ENCODE results near the gene THOC6.

DNA sequence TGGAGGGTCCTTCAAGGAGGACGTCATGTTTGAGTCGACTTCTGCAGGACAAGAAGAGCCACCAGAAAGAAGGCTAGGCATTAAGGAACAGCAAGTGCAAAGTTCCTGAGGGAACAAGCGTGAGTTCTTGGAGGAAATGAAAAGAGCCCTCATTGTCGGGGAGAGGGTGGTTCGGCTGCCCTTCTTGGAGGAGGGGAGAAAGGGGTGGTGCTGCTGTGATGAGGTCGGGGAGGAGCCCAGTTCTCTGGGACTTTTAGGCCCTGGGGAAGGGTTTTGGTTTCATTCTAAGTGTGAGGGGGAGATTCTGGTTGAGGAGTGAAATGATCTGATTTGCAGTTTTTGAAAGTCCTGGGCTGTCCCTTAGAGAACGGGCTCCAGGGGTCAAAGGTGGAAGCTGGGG is 8.8 kb downstream of the THOC6 start:
- TF ChIP-seq EZH2 (IDR thresholded peaks at IDR 0.05; ENCODE audit: low read depth, unreplicated experiment), result no peak
- TF ChIP-seq, protein P1, sequence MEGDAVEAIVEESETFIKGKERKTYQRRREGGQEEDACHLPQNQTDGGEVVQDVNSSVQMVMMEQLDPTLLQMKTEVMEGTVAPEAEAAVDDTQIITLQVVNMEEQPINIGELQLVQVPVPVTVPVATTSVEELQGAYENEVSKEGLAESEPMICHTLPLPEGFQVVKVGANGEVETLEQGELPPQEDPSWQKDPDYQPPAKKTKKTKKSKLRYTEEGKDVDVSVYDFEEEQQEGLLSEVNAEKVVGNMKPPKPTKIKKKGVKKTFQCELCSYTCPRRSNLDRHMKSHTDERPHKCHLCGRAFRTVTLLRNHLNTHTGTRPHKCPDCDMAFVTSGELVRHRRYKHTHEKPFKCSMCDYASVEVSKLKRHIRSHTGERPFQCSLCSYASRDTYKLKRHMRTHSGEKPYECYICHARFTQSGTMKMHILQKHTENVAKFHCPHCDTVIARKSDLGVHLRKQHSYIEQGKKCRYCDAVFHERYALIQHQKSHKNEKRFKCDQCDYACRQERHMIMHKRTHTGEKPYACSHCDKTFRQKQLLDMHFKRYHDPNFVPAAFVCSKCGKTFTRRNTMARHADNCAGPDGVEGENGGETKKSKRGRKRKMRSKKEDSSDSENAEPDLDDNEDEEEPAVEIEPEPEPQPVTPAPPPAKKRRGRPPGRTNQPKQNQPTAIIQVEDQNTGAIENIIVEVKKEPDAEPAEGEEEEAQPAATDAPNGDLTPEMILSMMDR (conservative IDR thresholded peaks at IDR 0.05; ENCODE audit: low read depth in 2 of 2), result no peak
- TF ChIP-seq, protein P2, sequence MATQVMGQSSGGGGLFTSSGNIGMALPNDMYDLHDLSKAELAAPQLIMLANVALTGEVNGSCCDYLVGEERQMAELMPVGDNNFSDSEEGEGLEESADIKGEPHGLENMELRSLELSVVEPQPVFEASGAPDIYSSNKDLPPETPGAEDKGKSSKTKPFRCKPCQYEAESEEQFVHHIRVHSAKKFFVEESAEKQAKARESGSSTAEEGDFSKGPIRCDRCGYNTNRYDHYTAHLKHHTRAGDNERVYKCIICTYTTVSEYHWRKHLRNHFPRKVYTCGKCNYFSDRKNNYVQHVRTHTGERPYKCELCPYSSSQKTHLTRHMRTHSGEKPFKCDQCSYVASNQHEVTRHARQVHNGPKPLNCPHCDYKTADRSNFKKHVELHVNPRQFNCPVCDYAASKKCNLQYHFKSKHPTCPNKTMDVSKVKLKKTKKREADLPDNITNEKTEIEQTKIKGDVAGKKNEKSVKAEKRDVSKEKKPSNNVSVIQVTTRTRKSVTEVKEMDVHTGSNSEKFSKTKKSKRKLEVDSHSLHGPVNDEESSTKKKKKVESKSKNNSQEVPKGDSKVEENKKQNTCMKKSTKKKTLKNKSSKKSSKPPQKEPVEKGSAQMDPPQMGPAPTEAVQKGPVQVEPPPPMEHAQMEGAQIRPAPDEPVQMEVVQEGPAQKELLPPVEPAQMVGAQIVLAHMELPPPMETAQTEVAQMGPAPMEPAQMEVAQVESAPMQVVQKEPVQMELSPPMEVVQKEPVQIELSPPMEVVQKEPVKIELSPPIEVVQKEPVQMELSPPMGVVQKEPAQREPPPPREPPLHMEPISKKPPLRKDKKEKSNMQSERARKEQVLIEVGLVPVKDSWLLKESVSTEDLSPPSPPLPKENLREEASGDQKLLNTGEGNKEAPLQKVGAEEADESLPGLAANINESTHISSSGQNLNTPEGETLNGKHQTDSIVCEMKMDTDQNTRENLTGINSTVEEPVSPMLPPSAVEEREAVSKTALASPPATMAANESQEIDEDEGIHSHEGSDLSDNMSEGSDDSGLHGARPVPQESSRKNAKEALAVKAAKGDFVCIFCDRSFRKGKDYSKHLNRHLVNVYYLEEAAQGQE (IDR thresholded peaks at IDR 0.05; ENCODE audit: unreplicated experiment), result no peak
- TF ChIP-seq ZNF114 (CRISPR knock-in tag; IDR thresholded peaks at IDR 0.05), result no peak
- no peak for TF ChIP-seq POLR2AphosphoS5 (IDR thresholded peaks at IDR 0.05; ENCODE audit: low read depth)
- TF ChIP-seq EZH2phosphoT487 (IDR thresholded peaks at IDR 0.05; ENCODE audit: unreplicated experiment), result no peak
- no peak for TF ChIP-seq CREB1 (CRISPR knock-in tag; IDR thresholded peaks at IDR 0.05; ENCODE audit: low read depth)
- TF ChIP-seq, protein P3, sequence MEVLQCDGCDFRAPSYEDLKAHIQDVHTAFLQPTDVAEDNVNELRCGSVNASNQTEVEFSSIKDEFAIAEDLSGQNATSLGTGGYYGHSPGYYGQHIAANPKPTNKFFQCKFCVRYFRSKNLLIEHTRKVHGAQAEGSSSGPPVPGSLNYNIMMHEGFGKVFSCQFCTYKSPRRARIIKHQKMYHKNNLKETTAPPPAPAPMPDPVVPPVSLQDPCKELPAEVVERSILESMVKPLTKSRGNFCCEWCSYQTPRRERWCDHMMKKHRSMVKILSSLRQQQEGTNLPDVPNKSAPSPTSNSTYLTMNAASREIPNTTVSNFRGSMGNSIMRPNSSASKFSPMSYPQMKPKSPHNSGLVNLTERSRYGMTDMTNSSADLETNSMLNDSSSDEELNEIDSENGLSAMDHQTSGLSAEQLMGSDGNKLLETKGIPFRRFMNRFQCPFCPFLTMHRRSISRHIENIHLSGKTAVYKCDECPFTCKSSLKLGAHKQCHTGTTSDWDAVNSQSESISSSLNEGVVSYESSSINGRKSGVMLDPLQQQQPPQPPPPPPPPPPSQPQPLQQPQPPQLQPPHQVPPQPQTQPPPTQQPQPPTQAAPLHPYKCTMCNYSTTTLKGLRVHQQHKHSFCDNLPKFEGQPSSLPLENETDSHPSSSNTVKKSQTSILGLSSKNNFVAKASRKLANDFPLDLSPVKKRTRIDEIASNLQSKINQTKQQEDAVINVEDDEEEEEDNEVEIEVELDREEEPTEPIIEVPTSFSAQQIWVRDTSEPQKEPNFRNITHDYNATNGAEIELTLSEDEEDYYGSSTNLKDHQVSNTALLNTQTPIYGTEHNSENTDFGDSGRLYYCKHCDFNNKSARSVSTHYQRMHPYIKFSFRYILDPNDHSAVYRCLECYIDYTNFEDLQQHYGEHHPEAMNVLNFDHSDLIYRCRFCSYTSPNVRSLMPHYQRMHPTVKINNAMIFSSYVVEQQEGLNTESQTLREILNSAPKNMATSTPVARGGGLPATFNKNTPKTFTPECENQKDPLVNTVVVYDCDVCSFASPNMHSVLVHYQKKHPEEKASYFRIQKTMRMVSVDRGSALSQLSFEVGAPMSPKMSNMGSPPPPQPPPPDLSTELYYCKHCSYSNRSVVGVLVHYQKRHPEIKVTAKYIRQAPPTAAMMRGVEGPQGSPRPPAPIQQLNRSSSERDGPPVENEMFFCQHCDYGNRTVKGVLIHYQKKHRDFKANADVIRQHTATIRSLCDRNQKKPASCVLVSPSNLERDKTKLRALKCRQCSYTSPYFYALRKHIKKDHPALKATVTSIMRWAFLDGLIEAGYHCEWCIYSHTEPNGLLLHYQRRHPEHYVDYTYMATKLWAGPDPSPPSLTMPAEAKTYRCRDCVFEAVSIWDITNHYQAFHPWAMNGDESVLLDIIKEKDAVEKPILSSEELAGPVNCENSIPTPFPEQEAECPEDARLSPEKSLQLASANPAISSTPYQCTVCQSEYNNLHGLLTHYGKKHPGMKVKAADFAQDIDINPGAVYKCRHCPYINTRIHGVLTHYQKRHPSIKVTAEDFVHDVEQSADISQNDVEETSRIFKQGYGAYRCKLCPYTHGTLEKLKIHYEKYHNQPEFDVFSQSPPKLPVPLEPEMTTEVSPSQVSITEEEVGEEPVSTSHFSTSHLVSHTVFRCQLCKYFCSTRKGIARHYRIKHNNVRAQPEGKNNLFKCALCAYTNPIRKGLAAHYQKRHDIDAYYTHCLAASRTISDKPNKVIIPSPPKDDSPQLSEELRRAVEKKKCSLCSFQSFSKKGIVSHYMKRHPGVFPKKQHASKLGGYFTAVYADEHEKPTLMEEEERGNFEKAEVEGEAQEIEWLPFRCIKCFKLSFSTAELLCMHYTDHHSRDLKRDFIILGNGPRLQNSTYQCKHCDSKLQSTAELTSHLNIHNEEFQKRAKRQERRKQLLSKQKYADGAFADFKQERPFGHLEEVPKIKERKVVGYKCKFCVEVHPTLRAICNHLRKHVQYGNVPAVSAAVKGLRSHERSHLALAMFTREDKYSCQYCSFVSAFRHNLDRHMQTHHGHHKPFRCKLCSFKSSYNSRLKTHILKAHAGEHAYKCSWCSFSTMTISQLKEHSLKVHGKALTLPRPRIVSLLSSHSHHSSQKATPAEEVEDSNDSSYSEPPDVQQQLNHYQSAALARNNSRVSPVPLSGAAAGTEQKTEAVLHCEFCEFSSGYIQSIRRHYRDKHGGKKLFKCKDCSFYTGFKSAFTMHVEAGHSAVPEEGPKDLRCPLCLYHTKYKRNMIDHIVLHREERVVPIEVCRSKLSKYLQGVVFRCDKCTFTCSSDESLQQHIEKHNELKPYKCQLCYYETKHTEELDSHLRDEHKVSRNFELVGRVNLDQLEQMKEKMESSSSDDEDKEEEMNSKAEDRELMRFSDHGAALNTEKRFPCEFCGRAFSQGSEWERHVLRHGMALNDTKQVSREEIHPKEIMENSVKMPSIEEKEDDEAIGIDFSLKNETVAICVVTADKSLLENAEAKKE (CRISPR knock-in tag; IDR thresholded peaks at IDR 0.05), result no peak
- TF ChIP-seq ZNF331 (CRISPR knock-in tag; IDR thresholded peaks at IDR 0.05; ENCODE audit: low read depth), result no peak
- TF ChIP-seq JUNB (IDR thresholded peaks at IDR 0.05; ENCODE audit: unreplicated experiment), result no peak
- no peak for TF ChIP-seq NANOG (IDR thresholded peaks at IDR 0.05; ENCODE audit: borderline replicate concordance)
- no peak for TF ChIP-seq STAT1 (IDR thresholded peaks at IDR 0.05; ENCODE audit: unreplicated experiment)

Data from GM23338 (cell line).